Measurements from ENCODE around the gene CRISPLD2.
"Not testable (repeated sequence)": the region's sequence is repeated elsewhere in the genome, so short reads cannot be mapped to it uniquely, and the experiment has no call there.

CRISPLD2 gene

DNA sequence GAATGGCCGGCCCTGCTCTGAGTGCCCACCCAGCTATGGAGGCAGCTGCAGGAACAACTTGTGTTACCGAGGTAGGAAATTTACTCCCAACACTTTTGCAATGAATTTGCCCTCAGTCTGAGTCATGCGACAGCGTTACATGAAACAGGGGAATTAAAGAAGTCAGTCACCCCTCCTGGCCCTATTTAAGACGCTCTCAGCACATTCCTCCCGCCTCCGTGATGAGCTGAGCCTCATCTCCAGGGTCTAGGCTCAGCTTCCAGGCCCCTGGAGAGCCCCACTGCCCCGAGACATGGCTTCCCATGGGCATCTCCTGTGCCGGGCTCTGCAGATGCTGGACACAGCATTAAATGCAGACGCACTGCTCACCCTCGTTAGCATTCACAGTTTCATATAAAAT lies 35.0 kb downstream of the CRISPLD2 start:
- H3K27ac ChIP-seq (ENCODE audit: low read length), result no peak overlapping the region
- no peak overlapping the region for H3K4me3 ChIP-seq (ENCODE audit: low read length)
- peaks cover 3% of the 10 kb centered on the region for H3K9me3 ChIP-seq (ENCODE audit: control insufficient read depth, low read depth, low read length)
- no peaks in the 10 kb centered on the region for H3K27me3 ChIP-seq (ENCODE audit: control insufficient read depth, insufficient read depth, low read length)
- H3K9ac ChIP-seq (ENCODE audit: low read length), result no peak overlapping the region
- H3K36me3 ChIP-seq (ENCODE audit: control insufficient read depth, low read depth, low read length), result no peaks in the 10 kb centered on the region
- no peaks in the 10 kb centered on the region for H3K4me1 ChIP-seq (ENCODE audit: control insufficient read depth, low read depth, low read length)

DNA sequence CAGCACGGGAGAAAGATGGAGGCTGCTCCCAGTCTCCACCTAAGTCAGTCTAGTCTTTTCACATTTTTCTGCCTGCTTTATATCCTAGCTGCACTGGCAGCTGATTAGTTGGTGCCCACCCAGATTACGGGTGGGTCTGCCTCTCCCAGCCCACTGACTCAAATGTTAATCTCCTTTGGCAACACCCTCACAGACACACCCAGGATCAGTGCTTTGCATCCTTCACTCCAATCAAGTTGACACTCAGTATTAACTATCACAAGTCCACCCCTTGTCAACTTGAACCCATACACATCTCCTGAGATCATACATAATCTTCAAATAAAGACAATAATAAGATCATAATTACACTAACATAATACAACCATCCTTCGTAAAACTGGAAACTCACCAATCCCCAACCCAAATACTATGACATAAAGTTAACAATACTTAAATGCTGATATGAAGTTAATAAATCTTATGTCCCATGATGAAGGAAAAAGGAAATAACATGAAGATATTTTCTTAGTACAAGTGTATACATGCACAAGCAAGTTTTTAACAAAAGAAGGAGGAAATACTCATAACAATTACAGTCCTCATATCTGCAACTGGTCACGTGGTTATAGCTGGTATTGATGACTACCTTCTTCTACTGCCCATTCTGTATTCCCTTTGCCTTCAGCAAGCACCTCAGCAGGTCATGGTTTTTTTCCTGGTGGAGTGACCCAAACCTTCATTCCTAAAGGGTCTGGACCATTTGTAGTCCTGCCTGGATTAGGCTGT lies 35.8 kb downstream of the CRISPLD2 start:
- not testable (repeated sequence) for H3K4me1 ChIP-seq (ENCODE audit: control insufficient read depth, low read depth, low read length); H3K36me3 ChIP-seq (ENCODE audit: control insufficient read depth, low read depth, low read length); H3K4me3 ChIP-seq (ENCODE audit: low read length); H3K9me3 ChIP-seq (ENCODE audit: control insufficient read depth, low read depth, low read length); H3K27me3 ChIP-seq (ENCODE audit: control insufficient read depth, insufficient read depth, low read length); H3K9ac ChIP-seq (ENCODE audit: low read length); H3K27ac ChIP-seq (ENCODE audit: low read length)

DNA sequence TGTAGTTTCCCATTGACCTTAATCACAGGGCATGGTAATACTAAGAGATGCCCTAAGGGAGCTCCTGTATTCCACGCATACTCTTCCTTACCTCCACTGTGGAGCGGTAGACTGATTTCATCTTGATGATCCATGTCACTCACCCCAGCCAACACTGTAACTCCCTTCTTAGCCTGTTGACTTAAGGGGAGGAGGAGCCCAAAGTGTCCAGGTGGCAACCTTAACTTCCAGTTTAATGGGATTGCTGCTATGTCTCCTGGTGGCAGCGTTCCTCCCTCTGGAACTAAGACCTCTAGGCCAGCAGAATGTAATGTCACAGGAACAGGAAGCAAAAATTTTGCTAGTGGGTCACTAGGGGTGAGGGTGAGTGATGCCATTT lies 36.4 kb downstream of the CRISPLD2 start:
- not testable (repeated sequence) for H3K27me3 ChIP-seq (ENCODE audit: control insufficient read depth, insufficient read depth, low read length); H3K27ac ChIP-seq (ENCODE audit: low read length); H3K9me3 ChIP-seq (ENCODE audit: control insufficient read depth, low read depth, low read length); H3K36me3 ChIP-seq (ENCODE audit: control insufficient read depth, low read depth, low read length); H3K4me1 ChIP-seq (ENCODE audit: control insufficient read depth, low read depth, low read length); H3K4me3 ChIP-seq (ENCODE audit: low read length); H3K9ac ChIP-seq (ENCODE audit: low read length)

DNA sequence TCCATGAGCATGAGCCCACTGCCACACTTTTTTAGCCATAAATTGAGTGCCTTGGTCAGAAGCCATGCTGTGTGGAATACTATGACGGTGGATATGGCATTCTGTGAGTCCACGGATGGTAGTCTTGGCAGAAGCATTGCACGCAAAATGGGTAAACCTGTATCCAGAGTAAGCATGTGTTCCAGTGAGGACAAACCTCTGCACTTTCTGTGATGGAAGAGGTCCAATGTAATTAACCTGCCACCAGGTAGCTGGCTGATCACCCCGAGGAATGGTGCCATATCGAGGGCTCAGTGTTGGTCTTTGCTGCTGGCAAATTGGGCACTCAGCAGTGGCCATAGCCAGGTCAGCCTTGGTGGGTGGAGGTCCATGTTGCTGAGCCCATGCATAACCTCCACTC lies 37.0 kb downstream of the CRISPLD2 start:
- not testable (repeated sequence) for H3K4me3 ChIP-seq (ENCODE audit: low read length); H3K4me1 ChIP-seq (ENCODE audit: control insufficient read depth, low read depth, low read length)

DNA sequence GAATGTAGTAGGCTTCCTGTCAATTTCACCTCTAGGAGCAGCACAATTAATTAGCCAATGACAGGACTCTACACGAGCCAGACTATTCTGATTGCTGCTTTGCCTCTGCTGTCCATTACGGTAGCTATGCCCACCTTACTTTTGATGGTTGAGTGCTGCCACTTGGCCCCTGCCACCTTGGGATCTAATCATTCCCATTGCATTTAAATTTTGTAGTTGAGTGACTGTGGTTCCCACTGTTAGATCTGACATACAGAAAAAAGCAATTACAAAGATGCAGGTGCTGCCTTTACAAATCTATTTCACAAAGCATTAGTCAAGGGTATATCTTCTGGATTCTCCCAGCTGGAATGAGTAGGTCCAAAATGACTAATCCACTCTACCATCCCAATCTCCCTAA lies 39.9 kb downstream of the CRISPLD2 start:
- H3K4me1 ChIP-seq (ENCODE audit: control insufficient read depth, low read depth, low read length), result no peaks in the 10 kb centered on the region
- H3K27ac ChIP-seq (ENCODE audit: low read length), result no peak overlapping the region
- no peaks in the 10 kb centered on the region for H3K27me3 ChIP-seq (ENCODE audit: control insufficient read depth, insufficient read depth, low read length)

More for the DNA sequence above, 37.0 kb downstream of the CRISPLD2 start:
- not testable (repeated sequence) for H3K9ac ChIP-seq (ENCODE audit: low read length); H3K36me3 ChIP-seq (ENCODE audit: control insufficient read depth, low read depth, low read length); H3K27me3 ChIP-seq (ENCODE audit: control insufficient read depth, insufficient read depth, low read length); H3K27ac ChIP-seq (ENCODE audit: low read length); H3K9me3 ChIP-seq (ENCODE audit: control insufficient read depth, low read depth, low read length)

DNA sequence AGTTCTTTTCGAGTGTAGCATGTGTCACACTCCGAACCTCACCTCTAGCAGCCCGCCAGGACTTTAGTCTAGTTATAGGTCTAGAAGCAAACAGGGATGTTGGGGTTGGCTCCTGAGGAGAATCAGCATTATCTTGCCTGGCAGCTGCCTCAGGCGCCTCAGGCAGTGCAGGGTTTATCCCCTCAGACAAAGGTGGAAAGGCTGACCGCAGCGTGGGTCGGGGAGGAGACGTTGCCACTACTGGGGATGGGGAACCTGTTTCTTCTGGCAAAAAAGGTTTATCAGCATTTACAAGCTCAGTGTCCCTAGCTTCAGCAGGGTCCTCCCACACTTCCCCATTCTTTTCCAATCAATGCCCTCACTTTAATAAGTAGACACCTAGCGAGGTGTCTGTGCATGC lies 40.6 kb downstream of the CRISPLD2 start:
- Histone ChIP-seq H3K9ac (ENCODE audit: low read length) (no peak overlapping the region), H3K27ac (ENCODE audit: low read length) (no peak overlapping the region), H3K36me3 (ENCODE audit: control insufficient read depth, low read depth, low read length) (no peaks in the 10 kb centered on the region)

More for the DNA sequence above, 39.9 kb downstream of the CRISPLD2 start:
- Histone ChIP-seq H3K4me3 (ENCODE audit: low read length) (no peak overlapping the region), H3K9ac (ENCODE audit: low read length) (no peak overlapping the region), H3K9me3 (ENCODE audit: control insufficient read depth, low read depth, low read length) (peaks cover 3% of the 10 kb centered on the region), H3K36me3 (ENCODE audit: control insufficient read depth, low read depth, low read length) (no peaks in the 10 kb centered on the region)

DNA sequence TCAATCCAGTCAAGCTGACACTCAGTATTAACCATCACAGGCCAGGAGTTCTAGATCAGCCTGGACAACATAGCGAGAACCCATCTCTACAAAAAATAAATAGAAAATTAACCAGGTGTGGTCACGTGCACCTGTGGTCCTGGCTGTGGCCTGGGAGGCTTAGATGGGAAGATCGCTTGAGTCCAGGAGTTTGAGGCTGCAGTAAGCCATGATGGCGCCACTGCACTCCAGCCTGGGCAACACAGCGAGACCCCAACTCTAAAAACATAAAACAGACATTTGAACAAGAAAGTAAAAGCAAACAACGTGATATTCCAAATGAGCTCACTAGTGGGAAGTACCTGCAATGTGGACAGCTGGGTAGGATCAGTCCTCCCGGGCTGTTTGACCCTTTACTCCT lies 41.9 kb downstream of the CRISPLD2 start:
- H3K4me3 ChIP-seq (ENCODE audit: low read length), result no peak overlapping the region
- no peaks in the 10 kb centered on the region for H3K36me3 ChIP-seq (ENCODE audit: control insufficient read depth, low read depth, low read length)
- no peak overlapping the region for H3K9ac ChIP-seq (ENCODE audit: low read length)
- peaks cover 3% of the 10 kb centered on the region for H3K9me3 ChIP-seq (ENCODE audit: control insufficient read depth, low read depth, low read length)
- no peaks in the 10 kb centered on the region for H3K27me3 ChIP-seq (ENCODE audit: control insufficient read depth, insufficient read depth, low read length)
- no peaks in the 10 kb centered on the region for H3K4me1 ChIP-seq (ENCODE audit: control insufficient read depth, low read depth, low read length)
- no peak overlapping the region for H3K27ac ChIP-seq (ENCODE audit: low read length)

More for the DNA sequence above, 40.6 kb downstream of the CRISPLD2 start:
- no peak overlapping the region for H3K4me3 ChIP-seq (ENCODE audit: low read length)
- H3K4me1 ChIP-seq (ENCODE audit: control insufficient read depth, low read depth, low read length), result no peaks in the 10 kb centered on the region
- peaks cover 3% of the 10 kb centered on the region for H3K9me3 ChIP-seq (ENCODE audit: control insufficient read depth, low read depth, low read length)
- H3K27me3 ChIP-seq (ENCODE audit: control insufficient read depth, insufficient read depth, low read length), result no peaks in the 10 kb centered on the region

DNA sequence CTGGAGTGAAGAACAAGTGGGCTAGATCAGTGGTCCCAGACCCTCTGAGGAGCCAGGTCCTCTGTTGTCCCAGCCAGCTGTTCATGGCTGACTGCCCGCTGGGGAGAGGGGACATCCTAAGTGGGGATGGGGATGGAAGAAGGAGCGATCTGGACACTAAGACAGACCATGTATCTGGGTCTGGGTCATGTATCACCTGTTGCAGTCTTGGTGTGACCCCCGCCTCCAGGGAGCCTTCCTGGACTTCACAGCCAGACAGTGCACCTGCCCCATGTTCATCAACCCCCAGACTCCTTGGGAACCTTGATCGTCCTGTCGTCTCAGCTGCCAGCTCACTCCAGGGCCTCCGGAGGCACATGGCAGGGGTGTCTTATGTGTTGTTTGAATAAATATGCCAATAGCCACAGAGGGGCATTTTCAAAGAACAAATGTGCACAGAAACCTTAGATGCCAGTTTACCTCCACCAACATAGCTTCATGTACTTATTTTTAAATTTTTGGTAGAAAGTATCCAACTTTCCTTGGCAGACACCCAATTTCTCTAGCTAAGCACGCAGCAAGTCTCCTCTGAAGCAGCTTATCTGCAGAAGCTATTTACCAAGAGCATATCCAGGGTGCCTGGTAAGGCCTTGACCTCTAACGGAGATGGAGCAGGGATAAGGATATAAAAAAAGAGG lies 43.2 kb downstream of the CRISPLD2 start:
- Histone ChIP-seq H3K4me3 (ENCODE audit: low read length) (no peak overlapping the region), H3K27ac (ENCODE audit: low read length) (no peak overlapping the region), H3K36me3 (ENCODE audit: control insufficient read depth, low read depth, low read length) (no peaks in the 10 kb centered on the region), H3K9me3 (ENCODE audit: control insufficient read depth, low read depth, low read length) (peaks cover 3% of the 10 kb centered on the region), H3K9ac (ENCODE audit: low read length) (no peak overlapping the region), H3K4me1 (ENCODE audit: control insufficient read depth, low read depth, low read length) (no peaks in the 10 kb centered on the region), H3K27me3 (ENCODE audit: control insufficient read depth, insufficient read depth, low read length) (no peaks in the 10 kb centered on the region)

DNA sequence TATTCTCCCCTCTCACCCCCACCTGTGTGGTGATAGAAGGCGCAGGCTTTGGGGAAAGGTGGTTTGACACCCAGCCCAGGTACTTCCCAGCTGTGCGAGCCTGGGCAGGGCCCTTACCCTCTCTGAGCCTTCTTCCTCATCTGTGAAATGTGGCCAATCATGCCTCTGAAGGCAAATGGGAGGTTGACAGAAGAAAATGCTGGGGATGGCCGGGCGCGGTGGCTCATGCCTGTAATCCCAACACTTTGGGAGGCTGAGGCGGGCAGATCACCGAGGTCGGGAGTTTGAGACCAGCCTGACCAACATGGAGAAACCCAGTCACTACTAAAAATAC lies 43.7 kb downstream of the CRISPLD2 start:
- Histone ChIP-seq H3K27me3 (ENCODE audit: control insufficient read depth, insufficient read depth, low read length) (no peaks in the 10 kb centered on the region), H3K4me1 (ENCODE audit: control insufficient read depth, low read depth, low read length) (no peaks in the 10 kb centered on the region), H3K9me3 (ENCODE audit: control insufficient read depth, low read depth, low read length) (peaks cover 3% of the 10 kb centered on the region), H3K36me3 (ENCODE audit: control insufficient read depth, low read depth, low read length) (no peaks in the 10 kb centered on the region), H3K4me3 (ENCODE audit: low read length) (no peak overlapping the region), H3K9ac (ENCODE audit: low read length) (no peak overlapping the region), H3K27ac (ENCODE audit: low read length) (no peak overlapping the region)

DNA sequence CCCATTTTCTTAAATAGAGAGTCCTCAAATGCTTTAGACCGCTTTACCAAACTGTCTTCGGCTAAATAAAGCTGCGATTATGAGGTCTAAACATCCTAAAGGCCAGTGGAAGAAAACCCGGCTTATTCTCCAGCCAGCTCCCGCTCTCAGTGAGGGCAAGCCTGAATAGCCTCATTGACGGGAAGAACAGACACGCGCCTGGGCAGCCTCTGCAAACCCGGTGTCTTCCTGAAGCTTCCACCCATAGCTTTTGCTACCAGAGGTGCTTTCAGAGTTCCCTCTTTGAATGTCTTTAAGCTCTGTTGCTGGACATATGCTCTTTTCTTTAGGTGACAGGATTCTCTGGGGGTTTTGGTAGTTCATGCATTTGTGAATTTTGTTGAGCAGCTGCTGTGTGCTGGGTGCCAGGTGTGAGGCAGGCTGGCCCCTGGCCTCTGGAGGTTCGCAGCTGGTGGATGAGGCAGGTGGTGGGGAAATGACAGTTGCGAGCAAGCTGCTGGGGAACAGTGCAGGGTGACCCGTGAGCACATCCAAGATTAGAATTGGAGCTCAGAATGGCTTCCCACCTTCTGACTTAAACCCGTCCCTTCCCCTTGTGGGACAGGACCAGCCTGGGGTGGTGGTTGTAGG lies 44.7 kb downstream of the CRISPLD2 start:
- peaks cover 2% of the 10 kb centered on the region for H3K9me3 ChIP-seq (ENCODE audit: control insufficient read depth, low read depth, low read length)
- H3K27ac ChIP-seq (ENCODE audit: low read length), result no peak overlapping the region
- no peak overlapping the region for H3K9ac ChIP-seq (ENCODE audit: low read length)
- H3K4me1 ChIP-seq (ENCODE audit: control insufficient read depth, low read depth, low read length), result no peaks in the 10 kb centered on the region
- no peaks in the 10 kb centered on the region for H3K27me3 ChIP-seq (ENCODE audit: control insufficient read depth, insufficient read depth, low read length)
- no peak overlapping the region for H3K4me3 ChIP-seq (ENCODE audit: low read length)
- H3K36me3 ChIP-seq (ENCODE audit: control insufficient read depth, low read depth, low read length), result no peaks in the 10 kb centered on the region

DNA sequence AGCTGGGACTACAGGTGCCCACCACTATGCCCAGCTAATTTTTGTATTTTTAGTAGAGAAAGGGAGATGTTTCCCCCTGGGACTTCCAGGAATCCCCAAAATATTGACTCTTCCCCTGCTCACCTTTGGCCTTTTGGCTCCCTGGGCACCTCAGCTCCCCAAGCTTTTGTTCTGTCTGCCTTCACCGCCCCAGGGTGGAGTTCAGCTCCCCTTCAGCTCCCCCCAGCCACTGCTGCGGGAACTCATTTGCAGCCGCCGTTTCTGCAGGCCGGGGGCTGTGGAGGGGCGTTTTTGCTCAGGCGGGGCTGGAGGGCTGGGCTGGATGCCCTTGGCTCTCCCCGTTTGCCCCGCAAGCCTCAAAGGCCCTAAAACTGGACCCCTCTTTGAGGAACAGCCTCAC lies 47.9 kb downstream of the CRISPLD2 start:
- no peak overlapping the region for H3K27ac ChIP-seq (ENCODE audit: low read length)
- no peaks in the 10 kb centered on the region for H3K27me3 ChIP-seq (ENCODE audit: control insufficient read depth, insufficient read depth, low read length)
- H3K9ac ChIP-seq (ENCODE audit: low read length), result no peak overlapping the region
- H3K9me3 ChIP-seq (ENCODE audit: control insufficient read depth, low read depth, low read length), result no peaks in the 10 kb centered on the region
- no peaks in the 10 kb centered on the region for H3K4me1 ChIP-seq (ENCODE audit: control insufficient read depth, low read depth, low read length)
- no peaks in the 10 kb centered on the region for H3K36me3 ChIP-seq (ENCODE audit: control insufficient read depth, low read depth, low read length)
- no peak overlapping the region for H3K4me3 ChIP-seq (ENCODE audit: low read length)

DNA sequence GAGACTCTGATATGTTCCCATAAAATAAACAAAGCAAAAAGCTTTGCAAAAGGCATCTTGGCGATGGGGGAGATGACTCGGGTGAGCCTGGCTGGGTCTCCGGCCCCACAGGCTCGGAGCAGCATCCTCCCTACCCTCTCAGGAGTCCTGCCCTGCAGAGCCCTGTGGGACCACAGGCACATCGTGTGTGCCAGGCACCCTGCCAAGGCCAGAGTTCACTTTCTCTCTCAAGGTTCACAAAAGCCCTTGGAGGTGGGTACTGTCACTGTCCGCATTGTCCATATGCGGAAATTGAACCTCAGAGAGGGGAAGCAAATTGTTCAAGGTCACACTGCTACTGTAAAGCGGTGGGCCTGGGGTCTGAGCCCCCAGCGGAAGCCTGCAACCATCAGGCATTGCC lies 48.5 kb downstream of the CRISPLD2 start:
- no peaks in the 10 kb centered on the region for H3K9me3 ChIP-seq (ENCODE audit: control insufficient read depth, low read depth, low read length)
- no peaks in the 10 kb centered on the region for H3K27me3 ChIP-seq (ENCODE audit: control insufficient read depth, insufficient read depth, low read length)
- H3K9ac ChIP-seq (ENCODE audit: low read length), result no peak overlapping the region
- no peak overlapping the region for H3K4me3 ChIP-seq (ENCODE audit: low read length)
- no peaks in the 10 kb centered on the region for H3K36me3 ChIP-seq (ENCODE audit: control insufficient read depth, low read depth, low read length)
- H3K27ac ChIP-seq (ENCODE audit: low read length), result no peak overlapping the region
- H3K4me1 ChIP-seq (ENCODE audit: control insufficient read depth, low read depth, low read length), result no peaks in the 10 kb centered on the region

Data from iPS-18a (cell line).